Activated CD8-positive, alpha-beta memory T cell treated with anti-CD3 and anti-CD28 coated beads, Interleukin-2, amount 10 ng/mL, durations not matched to agents 7 days and 5 days (primary cell): ENCODE results near the gene STX10. TPM values are rescaled to one million over a fixed set of nuclear protein-coding genes. Genes with fewer than 3 reads are reported as not detected.
A peak's percentile ranks its signal among the peaks of the same experiment; 100 is the strongest.
"Not testable (repeated sequence)": the region's sequence is repeated elsewhere in the genome, so short reads cannot be mapped to it uniquely, and the experiment has no call there.

ENCODE experiments used
- ATAC-seq: fragments of 150-1000 bp; cut with Tn5 transposase; one replicate; pipeline ENCODE4 v1.10.0; 2021; ENCODE audit warnings: moderate library complexity
- CTCF ChIA-PET: fragments of 350-600 bp; sonication (Branson Sonifier 250); formaldehyde crosslinking; loops from one replicate; lab custom pipeline; 2021; ENCODE audit warnings: antibody characterized with exemption; lab: Charles Lee
- DNase-seq: peaks from one replicate; pipeline ENCODE4 v3.0.0-alpha.2; 2020
- H3K27ac Mint-ChIP-seq: one replicate; pipeline ENCODE4 v1.8.0; 2021; ENCODE audit warnings: mild to moderate bottlenecking, mixed read lengths
- H3K27me3 Mint-ChIP-seq: one replicate; pipeline ENCODE4 v1.8.0; 2021; ENCODE audit warnings: mixed read lengths
- H3K36me3 Mint-ChIP-seq: one replicate; pipeline ENCODE4 v1.8.0; 2021; ENCODE audit warnings: mild to moderate bottlenecking, mixed read lengths
- H3K4me1 Mint-ChIP-seq: one replicate; pipeline ENCODE4 v1.8.0; 2021; ENCODE audit warnings: mixed read lengths
- H3K4me3 Mint-ChIP-seq: one replicate; pipeline ENCODE4 v1.8.0; 2021; ENCODE audit warnings: mild to moderate bottlenecking, moderate library complexity, mixed read lengths
- H3K9me3 Mint-ChIP-seq: one replicate; pipeline ENCODE4 v1.8.0; 2022; ENCODE audit warnings: low read depth, mixed read lengths
- total RNA-seq, 2 experiments: library from RNA; stranded (reverse); gene quantifications; one replicate each; pipeline ENCODE4 v1.2.3, GENCODE V29; 2021

The STX10 gene
- 10 to 100 TPM; 58.6 to 70.1 TPM for total RNA-seq

GRCh38 chr19:13150187-13150930 is at the start of gene STX10, which contains the start of gene IER2:
STX10 (minus strand) TSS chr19:13150375; CDS start chr19:13150173, 202 bp downstream.
IER2 (plus strand) TSS chr19:13150411; CDS start chr19:13153187, 2,776 bp downstream.
- Mint-ChIP-seq H3K27ac (peak within 1 kb of the TSS; percentile 91), H3K4me1 (peaks cover 19% of the 10 kb centered on the region), H3K27me3 (no peaks in the 10 kb centered on the region), H3K36me3 (peaks cover 28% of the 10 kb centered on the region), H3K9me3 (no peaks in the 10 kb centered on the region), H3K4me3 (peak within 1 kb of the TSS; percentile 96)
- CTCF ChIA-PET, result interaction anchor here (0.5 to 2.6 kb wide), 14 partner anchors 8 to 1186 kb away, joined by 3 to 12 read pairs (median 6); partner anchors contain the start of genes NACC1 and ZNF763
- ATAC-seq (peak; percentile 51), DNase-seq (peak; percentile 97)

- CTCF ChIA-PET, result interaction anchor here (1.8 kb wide), 2 partner anchors 63 to 64 kb away, joined by 4 to 5 read pairs; no protein-coding TSS in a partner anchor
- ATAC-seq (no peak), DNase-seq (no peak)
- peaks cover 13% of the 10 kb centered on the region for H3K4me1 Mint-ChIP-seq
- no peaks in the 10 kb centered on the region for H3K27me3 Mint-ChIP-seq
- H3K9me3 Mint-ChIP-seq, result no peaks in the 10 kb centered on the region
- no peak overlapping the region for H3K27ac Mint-ChIP-seq
- no peak overlapping the region for H3K4me3 Mint-ChIP-seq
- no peaks in the 10 kb centered on the region for H3K36me3 Mint-ChIP-seq
Measured at GRCh38 chr19:13198634-13199033, 48.5 kb upstream of the STX10 start.

- H3K27me3 Mint-ChIP-seq, result no peaks in the 10 kb centered on the region
- CTCF ChIA-PET, result interaction anchor here (0.7 to 4.8 kb wide), 30 partner anchors 9 to 393 kb away, joined by 3 to 85 read pairs (median 6); partner anchors contain the start of gene NACC1
- H3K9me3 Mint-ChIP-seq, result no peaks in the 10 kb centered on the region
- H3K4me3 Mint-ChIP-seq, result no peak overlapping the region
- peak; percentile 62 for ATAC-seq
- no peak overlapping the region for H3K27ac Mint-ChIP-seq
- peaks cover 22% of the 10 kb centered on the region for H3K4me1 Mint-ChIP-seq
- H3K36me3 Mint-ChIP-seq, result no peaks in the 10 kb centered on the region
- peak; percentile 72 for DNase-seq
Measured at GRCh38 chr19:13195678-13196077, 45.5 kb upstream of the STX10 start.

GRCh38 chr19:13190781-13191540 is 40.8 kb upstream of the STX10 start:
- no peak overlapping the region for H3K4me3 Mint-ChIP-seq
- ATAC-seq (no peak), DNase-seq (no peak)
- H3K9me3 Mint-ChIP-seq, result no peaks in the 10 kb centered on the region
- CTCF ChIA-PET, result interaction anchor here (1.1 to 1.6 kb wide), 3 partner anchors 10 to 88 kb away, joined by 3 to 6 read pairs (median 3); no protein-coding TSS in a partner anchor
- H3K36me3 Mint-ChIP-seq, result no peaks in the 10 kb centered on the region
- H3K4me1 Mint-ChIP-seq, result peaks cover 31% of the 10 kb centered on the region
- peak overlapping the region; percentile 32 for H3K27ac Mint-ChIP-seq
- H3K27me3 Mint-ChIP-seq, result no peaks in the 10 kb centered on the region

GRCh38 chr19:13189600-13189999 is 39.4 kb upstream of the STX10 start:
- DNase-seq, result no peak
- H3K27me3 Mint-ChIP-seq, result no peaks in the 10 kb centered on the region
- H3K4me3 Mint-ChIP-seq, result no peak overlapping the region
- no peak overlapping the region for H3K27ac Mint-ChIP-seq
- no peaks in the 10 kb centered on the region for H3K36me3 Mint-ChIP-seq
- H3K9me3 Mint-ChIP-seq, result no peaks in the 10 kb centered on the region
- H3K4me1 Mint-ChIP-seq, result peaks cover 26% of the 10 kb centered on the region
- CTCF ChIA-PET, result interaction anchor here (1.1 to 1.8 kb wide), 5 partner anchors 9 to 89 kb away, joined by 3 to 6 read pairs (median 3); no protein-coding TSS in a partner anchor
- ATAC-seq, result no peak

GRCh38 chr19:13187419-13187818 is 37.2 kb upstream of the STX10 start:
- H3K4me3 Mint-ChIP-seq, result no peak overlapping the region
- H3K27me3 Mint-ChIP-seq, result no peaks in the 10 kb centered on the region
- H3K36me3 Mint-ChIP-seq, result no peaks in the 10 kb centered on the region
- H3K27ac Mint-ChIP-seq, result peak overlapping the region; percentile 6
- H3K9me3 Mint-ChIP-seq, result no peaks in the 10 kb centered on the region
- DNase-seq (no peak), ATAC-seq (no peak)
- CTCF ChIA-PET, result interaction anchor here (1.7 kb wide), 1 partner anchor 32 kb away, joined by 4 read pairs; no protein-coding TSS in a partner anchor
- H3K4me1 Mint-ChIP-seq, result peaks cover 16% of the 10 kb centered on the region

GRCh38 chr19:13186688-13187087 is 36.5 kb upstream of the STX10 start:
- H3K27ac Mint-ChIP-seq, H3K36me3 Mint-ChIP-seq, H3K4me3 Mint-ChIP-seq, H3K9me3 Mint-ChIP-seq, ATAC-seq, DNase-seq, H3K27me3 Mint-ChIP-seq: not testable (repeated sequence)
- CTCF ChIA-PET, result interaction anchor here (1.4 kb wide), 1 partner anchor 9 kb away, joined by 5 read pairs; no protein-coding TSS in a partner anchor
- H3K4me1 Mint-ChIP-seq, result peaks cover 22% of the 10 kb centered on the region

- H3K36me3 Mint-ChIP-seq, H3K27ac Mint-ChIP-seq, H3K4me3 Mint-ChIP-seq, H3K27me3 Mint-ChIP-seq, ATAC-seq, DNase-seq, H3K9me3 Mint-ChIP-seq: not testable (repeated sequence)
- CTCF ChIA-PET, result interaction anchor here (1.1 to 1.5 kb wide), 3 partner anchors 9 to 21 kb away, joined by 3 to 5 read pairs (median 3); no protein-coding TSS in a partner anchor
- peaks cover 21% of the 10 kb centered on the region for H3K4me1 Mint-ChIP-seq
Measured at GRCh38 chr19:13185763-13186657, 35.8 kb upstream of the STX10 start.

GRCh38 chr19:13184926-13185325 is 34.8 kb upstream of the STX10 start:
- not testable (repeated sequence) for H3K27ac Mint-ChIP-seq, H3K27me3 Mint-ChIP-seq, ATAC-seq, H3K36me3 Mint-ChIP-seq, H3K4me3 Mint-ChIP-seq, DNase-seq, H3K9me3 Mint-ChIP-seq
- H3K4me1 Mint-ChIP-seq, result peaks cover 26% of the 10 kb centered on the region
- CTCF ChIA-PET, result interaction anchor here (1.5 to 5.4 kb wide), 2 partner anchors 9 to 20 kb away, joined by 3 to 45 read pairs; no protein-coding TSS in a partner anchor

- H3K27me3 Mint-ChIP-seq, result no peaks in the 10 kb centered on the region
- H3K27ac Mint-ChIP-seq, result peak overlapping the region; percentile 76
- no peaks in the 10 kb centered on the region for H3K36me3 Mint-ChIP-seq
- peaks cover 20% of the 10 kb centered on the region for H3K4me1 Mint-ChIP-seq
- no peaks in the 10 kb centered on the region for H3K9me3 Mint-ChIP-seq
- ATAC-seq (peak; percentile 39), DNase-seq (peak; percentile 55)
- CTCF ChIA-PET, result interaction anchor here (0.6 to 5.4 kb wide), 9 partner anchors 8 to 181 kb away, joined by 3 to 45 read pairs (median 3); partner anchors contain the start of genes IER2 and STX10
- H3K4me3 Mint-ChIP-seq, result no peak overlapping the region
Measured at GRCh38 chr19:13181747-13182388, 31.7 kb upstream of the STX10 start.

- H3K4me3 Mint-ChIP-seq, H3K27ac Mint-ChIP-seq, DNase-seq, H3K27me3 Mint-ChIP-seq, H3K36me3 Mint-ChIP-seq, H3K9me3 Mint-ChIP-seq, ATAC-seq: not testable (repeated sequence)
- H3K4me1 Mint-ChIP-seq, result peaks cover 22% of the 10 kb centered on the region
- CTCF ChIA-PET, result interaction anchor here (0.7 to 1.3 kb wide), 3 partner anchors 10 to 83 kb away, joined by 3 to 7 read pairs (median 3); no protein-coding TSS in a partner anchor
Measured at GRCh38 chr19:13178291-13178690, 28.1 kb upstream of the STX10 start.

- H3K27me3 Mint-ChIP-seq, H3K36me3 Mint-ChIP-seq, ATAC-seq, H3K9me3 Mint-ChIP-seq, H3K27ac Mint-ChIP-seq, H3K4me3 Mint-ChIP-seq, DNase-seq: not testable (repeated sequence)
- CTCF ChIA-PET, result interaction anchor here (1.2 to 1.3 kb wide), 2 partner anchors 9 to 17 kb away, joined by 3 to 7 read pairs; no protein-coding TSS in a partner anchor
- H3K4me1 Mint-ChIP-seq, result peaks cover 29% of the 10 kb centered on the region
Measured at GRCh38 chr19:13177584-13177983, 27.4 kb upstream of the STX10 start.
